ENCODE measurements around the gene POLR2J.
"Not testable (repeated sequence)": the region's sequence is repeated elsewhere in the genome, so short reads cannot be mapped to it uniquely, and the experiment has no call there.

GRCh38 chr7:102510575-102510974 is 31.9 kb upstream of the POLR2J start:
- TF ChIP-seq CTCF, POLR2AphosphoS5 (IDR thresholded peaks at IDR 0.05): not testable (repeated sequence)

All from sigmoid colon (tissue), 4 donors.